Endothelial cell of umbilical vein (primary cell): ENCODE measurements around the gene FBXL4. TPM values are rescaled to one million over a fixed set of nuclear protein-coding genes. Genes with fewer than 3 reads are reported as not detected.
A peak's percentile ranks its signal among the peaks of the same experiment; 100 is the strongest.

Experiments
- BruUV-seq: library from RNA; stranded (reverse); fragments of 400-500 nt; replicated peaks from 2 replicates; lab custom pipeline; 2021; lab: Mats Ljungman, UMichigan
- CTCF ChIA-PET: fragments of 300-600, 350-600 bp; sonication (Branson Sonifier 250); formaldehyde crosslinking; loops from one replicate; lab custom pipeline; 2021; ENCODE audit warnings: antibody characterized with exemption, inconsistent platforms; lab: Charles Lee
- POLR2A ChIA-PET: fragments of 300-600, 350-600 bp; sonication (Branson Sonifier 250); formaldehyde crosslinking; loops from one replicate; lab custom pipeline; 2021; ENCODE audit warnings: antibody characterized with exemption, inconsistent platforms; lab: Charles Lee
- DNase-seq: peaks from one replicate; pipeline ENCODE4 v3.0.0-alpha.2; 2011; ENCODE audit warnings: low read depth, low spot score
- FAIRE-seq: peaks from 2 replicates; lab custom pipeline; 2011; peaks lifted over from hg19 to GRCh38; lab: Jason Lieb, UNC
- H2AFZ ChIP-seq: 2 replicates; pipeline ENCODE4 v1.6.0; 2012; ENCODE audit warnings: low read depth, low read length, control low read depth, inconsistent platforms
- H3K27ac ChIP-seq: 2 replicates; pipeline ENCODE4 v1.5.1; 2011; ENCODE audit warnings: low read depth, mild to moderate bottlenecking, control low read depth, low read length, moderate library complexity; ENCODE audit not compliant: insufficient read depth
- H3K27me3 ChIP-seq, 2 experiments: 2 replicates each; pipeline versions ENCODE4 v1.6.0 to v1.6.1; 2011; ENCODE audit warnings: low read length in 2 of 2, mixed read lengths in 1 of 2; ENCODE audit not compliant: control insufficient read depth in 2 of 2, insufficient read depth in 2 of 2
- H3K36me3 ChIP-seq, 2 experiments: 2 replicates in 1 of 2; 3 replicates in 1 of 2; pipeline ENCODE4 v1.5.1; 2011; ENCODE audit warnings: low read length in 2 of 2, mild to moderate bottlenecking in 1 of 2, moderate library complexity in 1 of 2; ENCODE audit not compliant: control insufficient read depth in 2 of 2, insufficient read depth in 2 of 2; ENCODE audit errors: extremely low read depth in 1 of 2
- H3K4me1 ChIP-seq: 3 replicates; pipeline ENCODE4 v1.5.1; 2011; ENCODE audit warnings: mild to moderate bottlenecking, low read length; ENCODE audit not compliant: control insufficient read depth, insufficient read depth; ENCODE audit errors: extremely low read depth
- H3K4me2 ChIP-seq: 2 replicates; pipeline ENCODE4 v1.6.1; 2011; ENCODE audit warnings: low read length, control low read depth, mixed read lengths; ENCODE audit not compliant: insufficient read depth
- H3K4me3 ChIP-seq, 3 experiments: fragments of 200-600 bp in 1 of 3; sonication (generic), shearing (Covaris generic) in 1 of 3; replicated peaks in 1 of 3; 2 replicates each; pipeline ENCODE4 v1.5.1; 2011 to 2016; ENCODE audit warnings: control low read depth in 3 of 3, low read length in 3 of 3, mild to moderate bottlenecking in 2 of 3, inconsistent platforms in 1 of 3, low read depth in 1 of 3, moderate library complexity in 1 of 3; ENCODE audit not compliant: insufficient read depth in 1 of 3
- H3K79me2 ChIP-seq: 2 replicates; pipeline ENCODE4 v1.6.0; 2012; ENCODE audit warnings: low read length, inconsistent platforms; ENCODE audit not compliant: control insufficient read depth, insufficient read depth
- H3K9ac ChIP-seq: replicated peaks from 2 replicates; pipeline ENCODE3; 2011; ENCODE audit warnings: low read length, control low read depth; ENCODE audit not compliant: insufficient read depth; ENCODE audit errors: extremely low read depth
- H3K9me1 ChIP-seq: replicated peaks from 3 replicates; pipeline ENCODE4 v1.6.0; 2011; ENCODE audit warnings: mild to moderate bottlenecking, low read length; ENCODE audit not compliant: control insufficient read depth, insufficient read depth; ENCODE audit errors: extremely low read depth
- H3K9me3 ChIP-seq: replicated peaks from 2 replicates; pipeline ENCODE4 v1.5.1; 2012; ENCODE audit warnings: low read length, inconsistent platforms; ENCODE audit not compliant: control insufficient read depth, insufficient read depth
- H4K20me1 ChIP-seq: replicated peaks from 2 replicates; pipeline ENCODE3; 2011; ENCODE audit warnings: mild to moderate bottlenecking, low read length; ENCODE audit not compliant: control insufficient read depth, insufficient read depth; ENCODE audit errors: extremely low read depth
- CTCF ChIP-seq, 2 donors: IDR thresholded peaks; 1 replicate in 1 of 2; 2 replicates in 1 of 2; pipeline ENCODE4 v1.5.1; 2011; ENCODE audit warnings: low read length in 2 of 2, mild to moderate bottlenecking in 2 of 2, moderate library complexity in 2 of 2, control low read depth in 1 of 2, inconsistent platforms in 1 of 2, low read depth in 1 of 2; ENCODE audit not compliant: insufficient read depth in 1 of 2; ENCODE audit errors: extremely low read depth in 1 of 2
- EZH2 ChIP-seq: IDR thresholded peaks from 2 replicates; pipeline ENCODE4 v1.6.1; 2012; ENCODE audit warnings: borderline replicate concordance, low read depth, mild to moderate bottlenecking, moderate library complexity, low read length, inconsistent platforms; ENCODE audit not compliant: severe bottlenecking
- FOS ChIP-seq: IDR thresholded peaks from 2 replicates; pipeline ENCODE4 v1.6.1; 2011; ENCODE audit warnings: mild to moderate bottlenecking, low read length, moderate library complexity, borderline replicate concordance; ENCODE audit not compliant: insufficient read depth
- GATA2 ChIP-seq: IDR thresholded peaks from 2 replicates; pipeline ENCODE4 v1.7.0; 2011; ENCODE audit warnings: low read depth, mild to moderate bottlenecking, moderate library complexity, mixed read lengths, low read length; ENCODE audit not compliant: insufficient read length, insufficient read depth
- JUN ChIP-seq: IDR thresholded peaks from 2 replicates; pipeline ENCODE4 v1.6.1; 2011; ENCODE audit warnings: borderline replicate concordance, low read depth; ENCODE audit not compliant: insufficient read length, insufficient read depth
- MAX ChIP-seq: IDR thresholded peaks from 2 replicates; pipeline ENCODE4 v1.6.1; 2011; ENCODE audit not compliant: insufficient read depth, insufficient read length
- MYC ChIP-seq: IDR thresholded peaks from one replicate; pipeline ENCODE4 v1.6.1; 2011; ENCODE audit warnings: mild to moderate bottlenecking, low read depth, low read length
- POLR2A ChIP-seq: IDR thresholded peaks from 2 replicates; pipeline ENCODE4 v1.6.1; 2012; ENCODE audit warnings: low read depth, mild to moderate bottlenecking, control low read depth, low read length
- POLR2AphosphoS5 ChIP-seq: IDR thresholded peaks from 2 replicates; pipeline ENCODE4 v1.6.1; 2012; ENCODE audit warnings: low read depth, mild to moderate bottlenecking, control low read depth, low read length, moderate library complexity; ENCODE audit not compliant: insufficient read depth
- dilution Hi-C: fragments of 300-500 bp; cut with MboI; formaldehyde crosslinking; loops from one replicate; pipeline ENCODE4 v1.15.0; 2019; ENCODE audit warnings: low sequenced_read_pairs; ENCODE audit not compliant: extremely low pct_ligation_motif_present
- intact Hi-C: fragments of 100-400 bp; cut with micrococcal nuclease; formaldehyde crosslinking; loops from one replicate; pipeline ENCODE4 v1.10.0; 2022
- polyA plus RNA-seq, 4 experiments: library from polyadenylated mRNA; depleted of rRNA in 3 of 4; stranded (reverse) in 3 of 4; unstranded in 1 of 4; fragments of >200 nt; gene quantifications; 2 replicates each; pipeline versions ENCODE4 v1.2.1 to v1.2.3, GENCODE V29; 2011 to 2012; ENCODE audit warnings: missing spikeins in 1 of 4
- total RNA-seq: library from RNA; stranded (reverse); gene quantifications from 2 replicates; pipeline ENCODE4 v1.2.3, GENCODE V29; 2021

Gene FBXL4
- total and polyA plus RNA-seq, 2 donors (not counting 3 experiments of a cell fraction or from before 2014, with no cell fraction given), result 7.0 to 9.8 TPM

GRCh38 chr6:98835149-98836024 is 112.4 kb downstream of the FBXL4 start:
- Histone ChIP-seq H3K9ac (no peak overlapping the region), H3K9me3 (no peaks in the 10 kb centered on the region), H3K4me2 (no peak overlapping the region), H3K4me3 (no peak overlapping the region), H3K36me3 (no peaks in the 10 kb centered on the region), H2AFZ (no peak overlapping the region), H4K20me1 (no peaks in the 10 kb centered on the region), H3K9me1 (no peaks in the 10 kb centered on the region), H3K27ac (no peak overlapping the region), H3K79me2 (no peaks in the 10 kb centered on the region), H3K4me1 (peaks cover 9% of the 10 kb centered on the region), H3K27me3 (peaks cover 78 to 94% of the 10 kb centered on the region in 2 experiments)
- dilution Hi-C loops, result no loop called here
- no peak for FAIRE-seq
- CTCF ChIA-PET, result interaction anchor here (1.1 kb wide), 1 partner anchor 9 kb away, joined by 5 read pairs; no protein-coding TSS in a partner anchor
- intact Hi-C loops, result loop anchor here (2.0 to 10.0 kb wide), 2 partner anchors 759 to 1937 kb away; no protein-coding TSS in a partner anchor
- no peak for DNase-seq
- BruUV-seq, result no TSS peak
- POLR2A ChIA-PET, result no interaction called here
- TF ChIP-seq EZH2 (peak; percentile 94), JUN (no peak)

- Histone ChIP-seq H3K4me2 (peak within 1 kb of the TSS; percentile 65), H3K9ac (no peak within 1 kb of the TSS), H3K27me3 (peaks cover 74 to 94% of the 10 kb centered on the region in 2 experiments), H3K4me3 (peak within 1 kb of the TSS; percentile 8 to 40 (median 34)), H4K20me1 (no peaks in the 10 kb centered on the region), H3K27ac (no peak within 1 kb of the TSS), H3K36me3 (no peaks in the 10 kb centered on the region), H3K9me1 (no peaks in the 10 kb centered on the region), H3K79me2 (no peaks in the 10 kb centered on the region), H3K9me3 (no peaks in the 10 kb centered on the region), H2AFZ (peak within 1 kb of the TSS; percentile 75), H3K4me1 (peaks cover 9% of the 10 kb centered on the region)
- DNase-seq (peak; percentile 90), FAIRE-seq (peak; percentile 26)
- BruUV-seq, result no TSS peak
- intact Hi-C loops, result loop anchor here (1.0 to 10.0 kb wide), 4 partner anchors 10 to 1936 kb away; no protein-coding TSS in a partner anchor
- POLR2A ChIA-PET, result no interaction called here
- CTCF ChIA-PET, result interaction anchor here (0.6 to 1.1 kb wide), 6 partner anchors 10 to 1431 kb away, joined by 3 to 5 read pairs (median 3); no protein-coding TSS in a partner anchor
- TF ChIP-seq JUN, result no peak
- TF ChIP-seq MAX, result no peak
- TF ChIP-seq POLR2A, result no peak
- no peak for TF ChIP-seq POLR2AphosphoS5
- TF ChIP-seq FOS, result no peak
- peak; percentile 19 for TF ChIP-seq EZH2
- TF ChIP-seq CTCF (IDR thresholded peaks at IDR 0.05; ENCODE audit: extremely low read depth in 1 of 2, insufficient read depth in 1 of 2, low read depth in 1 of 2, low read length in 2 of 2), result no peak
- TF ChIP-seq MYC, result no peak
- TF ChIP-seq GATA2, result no peak
- dilution Hi-C loops, result no loop called here
These were observed 113.4 kb downstream of the FBXL4 start, which contains the start of gene POU3F2 for GRCh38 chr6:98834060-98835031. TSS of gene POU3F2 (plus strand) at chr6:98834574. CDS start at chr6:98834874, 300 bp downstream.
